Astrocyte (in vitro differentiated cells and primary cell): ENCODE measurements around the gene TSHZ1.

ENCODE experiments used
- CTCF ChIP-seq: IDR thresholded peaks from 2 replicates; pipeline ENCODE4 v1.5.1; 2011; ENCODE audit warnings: low read depth, mild to moderate bottlenecking, inconsistent platforms, low read length, moderate library complexity; ENCODE audit not compliant: insufficient read depth
- EZH2 ChIP-seq: IDR thresholded peaks from 2 replicates; pipeline ENCODE4 v1.6.1; 2012; ENCODE audit warnings: mild to moderate bottlenecking, low read length, inconsistent platforms; ENCODE audit not compliant: insufficient read depth

DNA sequence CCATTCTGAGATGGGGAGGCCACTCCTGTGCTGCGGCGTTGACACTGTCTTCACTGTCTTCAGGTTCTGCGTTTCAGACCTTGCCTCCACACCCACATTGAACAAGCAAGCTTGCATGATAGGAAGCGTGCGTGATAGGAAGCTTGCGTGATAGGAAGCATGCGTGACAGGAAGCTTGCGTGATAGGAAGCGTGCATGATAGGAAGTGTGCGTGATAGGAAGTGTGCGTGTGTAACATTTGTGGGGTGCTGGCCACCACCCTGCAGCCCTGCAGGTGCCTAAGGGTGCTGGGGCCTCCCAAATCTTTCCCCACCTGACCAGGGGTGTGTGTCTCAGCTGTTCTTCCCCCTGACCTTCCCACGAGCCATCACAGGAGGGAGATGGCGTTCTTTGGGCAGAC is 25.3 kb downstream of the TSHZ1 start:
- TF ChIP-seq CTCF (no peak), EZH2 (no peak)
